Common myeloid progenitor, CD34-positive (primary cell): ENCODE measurements around the gene WSB2.

Experiments
- CTCF ChIA-PET: fragments of 350-600 bp; sonication (Branson Sonifier 250); formaldehyde crosslinking; loops from one replicate; lab custom pipeline; 2021; ENCODE audit warnings: antibody characterized with exemption; lab: Charles Lee
- POLR2A ChIA-PET: fragments of 350-600 bp; sonication (Branson Sonifier 250); formaldehyde crosslinking; loops from one replicate; lab custom pipeline; 2021; ENCODE audit warnings: antibody characterized with exemption; lab: Charles Lee
- DNase-seq, 3 donors: peaks; one replicate each; pipeline versions ENCODE4 v3.0.0 to v3.0.0-alpha.2; 2013
- H3K27ac ChIP-seq, 2 experiments: 1 replicate in 1 of 2; 2 replicates in 1 of 2; pipeline ENCODE4 v1.7.0; 2013; ENCODE audit warnings: inconsistent platforms in 2 of 2, low read length in 2 of 2, mild to moderate bottlenecking in 2 of 2, low read depth in 1 of 2, moderate library complexity in 1 of 2; ENCODE audit not compliant: severe bottlenecking in 2 of 2, insufficient read depth in 1 of 2, poor library complexity in 1 of 2
- H3K27me3 ChIP-seq, 5 experiments: replicated peaks in 2 of 5; 1 replicate in 3 of 5; 2 replicates in 2 of 5; pipeline versions ENCODE4 v1.6.1 to v1.7.0; 2013; ENCODE audit warnings: low read length in 4 of 5, mild to moderate bottlenecking in 2 of 5, moderate library complexity in 2 of 5, inconsistent platforms in 1 of 5; ENCODE audit not compliant: insufficient read depth in 5 of 5, control insufficient read depth in 4 of 5
- H3K36me3 ChIP-seq, 4 experiments: 1 replicate in 2 of 4; 2 replicates in 2 of 4; pipeline versions ENCODE4 v1.6.1 to v1.7.0; 2013; ENCODE audit warnings: low read length in 3 of 4, control low read depth in 1 of 4, mild to moderate bottlenecking in 1 of 4; ENCODE audit not compliant: control insufficient read depth in 4 of 4, insufficient read depth in 4 of 4
- H3K4me1 ChIP-seq, 4 experiments: 1 replicate in 3 of 4; 2 replicates in 1 of 4; pipeline versions ENCODE4 v1.6.1 to v1.7.1; 2013; ENCODE audit warnings: low read length in 3 of 4, mild to moderate bottlenecking in 3 of 4, control low read depth in 1 of 4, inconsistent platforms in 1 of 4, moderate library complexity in 1 of 4; ENCODE audit not compliant: control insufficient read depth in 4 of 4, insufficient read depth in 4 of 4; ENCODE audit errors: control extremely low read depth in 1 of 4
- H3K4me3 ChIP-seq, 7 experiments: 1 replicate in 4 of 7; 2 replicates in 3 of 7; pipeline versions ENCODE4 v1.5.1 to v1.7.0; 2013; ENCODE audit warnings: mild to moderate bottlenecking in 7 of 7, low read length in 6 of 7, moderate library complexity in 6 of 7, inconsistent platforms in 2 of 7, low read depth in 2 of 7, control low read depth in 1 of 7; ENCODE audit not compliant: insufficient read depth in 4 of 7, control insufficient read depth in 1 of 7; ENCODE audit errors: extremely low read depth in 1 of 7
- H3K9me3 ChIP-seq, 5 experiments: 1 replicate in 4 of 5; 2 replicates in 1 of 5; pipeline versions ENCODE4 v1.6.1 to v1.7.1; 2013; ENCODE audit warnings: low read length in 4 of 5, mild to moderate bottlenecking in 2 of 5, inconsistent platforms in 1 of 5, low read depth in 1 of 5, moderate library complexity in 1 of 5; ENCODE audit not compliant: control insufficient read depth in 4 of 5, insufficient read depth in 2 of 5; ENCODE audit errors: control extremely low read depth in 1 of 5
- WGBS: methylation state at CpG from one replicate; pipeline ENCODE4 v1.1.5; 2013; ENCODE audit not compliant: insufficient coverage; 5-methylcytosine and 5-hydroxymethylcytosine counted together

The WSB2 gene

DNA sequence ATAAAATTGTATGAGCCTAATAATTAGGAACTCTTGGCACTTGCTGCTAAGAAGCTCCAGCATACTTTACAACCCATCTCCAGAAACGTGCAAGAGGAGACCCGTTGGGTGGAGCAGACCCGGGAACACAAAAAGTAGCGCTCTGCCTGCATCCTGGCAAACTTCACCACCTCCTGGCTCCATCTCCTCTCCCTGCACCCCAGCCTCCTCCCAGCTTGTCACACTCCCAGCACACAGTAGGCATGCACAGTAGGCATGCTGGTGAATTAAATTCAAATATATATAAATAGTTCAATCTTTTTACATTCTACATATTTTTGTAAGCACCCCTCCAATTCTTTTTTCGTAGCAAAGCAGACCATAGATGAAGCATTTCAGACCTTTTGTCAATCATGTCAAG, 41.6 kb upstream of the WSB2 start:
- 30% methylated on average over 2 of the region's 5 CpGs for WGBS
- Histone ChIP-seq H3K27me3 (no peaks in the 10 kb centered on the region), H3K4me3 (peak overlapping the region in 6 of 7 experiments; percentile 76 to 90 (median 83)), H3K4me1 (peaks cover 0 to 17% (median 12%) of the 10 kb centered on the region in 4 experiments), H3K9me3 (no peaks in the 10 kb centered on the region), H3K27ac (peak overlapping the region in 1 of 2 experiments; percentile 25), H3K36me3 (no peaks in the 10 kb centered on the region)
- POLR2A ChIA-PET, result no interaction called here
- no peak for DNase-seq
- CTCF ChIA-PET, result interaction anchor here (0.6 to 1.3 kb wide), 3 partner anchors 20 to 1258 kb away, joined by 3 read pairs; no protein-coding TSS in a partner anchor

DNA sequence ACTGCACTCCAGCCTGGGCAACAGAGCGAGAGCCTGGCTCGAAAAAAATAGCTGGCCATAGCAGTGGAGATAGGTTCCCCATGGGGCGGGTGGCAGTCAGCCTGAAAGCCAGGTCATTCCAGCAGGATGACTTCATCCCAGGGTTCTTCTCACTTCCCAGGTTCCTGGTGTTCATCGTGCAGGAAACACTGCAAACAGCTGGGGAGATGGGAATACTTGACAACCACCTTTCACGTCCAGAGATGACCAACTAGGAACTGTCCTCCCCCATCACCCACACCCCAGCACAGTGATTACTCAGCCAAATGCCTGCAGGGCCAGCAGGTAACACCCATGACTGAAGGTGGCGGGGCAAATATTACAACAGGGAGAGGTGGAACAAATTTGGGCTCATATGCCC, 41.1 kb upstream of the WSB2 start:
- POLR2A ChIA-PET, result no interaction called here
- Histone ChIP-seq H3K27ac (no peak overlapping the region), H3K4me3 (peak overlapping the region in 1 of 7 experiments; percentile 82), H3K27me3 (no peaks in the 10 kb centered on the region), H3K4me1 (peaks cover 0 to 17% (median 12%) of the 10 kb centered on the region in 4 experiments), H3K36me3 (no peaks in the 10 kb centered on the region), H3K9me3 (no peaks in the 10 kb centered on the region)
- 98% methylated on average over 5 of the region's 6 CpGs for WGBS
- DNase-seq, result no peak
- CTCF ChIA-PET, result interaction anchor here (1.1 to 1.2 kb wide), 2 partner anchors 21 to 37 kb away, joined by 3 read pairs; no protein-coding TSS in a partner anchor

DNA sequence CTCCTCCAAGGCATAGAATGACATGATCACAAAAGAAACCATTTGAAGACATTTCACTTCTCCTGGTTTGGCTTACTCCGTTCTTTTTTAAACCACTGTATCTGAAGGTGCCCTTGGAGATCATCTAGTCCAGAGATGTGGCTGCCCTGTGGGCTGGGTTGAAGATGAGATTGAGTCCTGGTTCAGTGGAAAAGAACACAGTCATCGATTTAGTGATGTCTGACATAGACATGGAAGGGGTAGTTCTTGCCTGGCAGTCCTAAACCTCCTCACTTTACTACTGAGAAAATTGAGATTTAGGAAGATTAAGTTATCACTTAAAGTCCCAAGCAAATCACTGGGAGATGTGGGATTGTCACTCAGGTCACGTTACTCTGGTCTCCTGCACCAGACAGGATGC, 40.1 kb upstream of the WSB2 start:
- H3K27me3 ChIP-seq, result no peaks in the 10 kb centered on the region
- no peaks in the 10 kb centered on the region for H3K9me3 ChIP-seq
- no peaks in the 10 kb centered on the region for H3K36me3 ChIP-seq
- ChIA-PET CTCF (interaction anchor here (1.1 kb wide), 1 partner anchor 36 kb away, joined by 3 read pairs; no protein-coding TSS in a partner anchor), POLR2A (no interaction called here)
- no peak overlapping the region for H3K4me3 ChIP-seq
- WGBS, result 100% methylated on average over 1 of the region's 3 CpGs
- peaks cover 0 to 17% (median 12%) of the 10 kb centered on the region in 4 experiments for H3K4me1 ChIP-seq
- no peak overlapping the region for H3K27ac ChIP-seq
- no peak for DNase-seq

DNA sequence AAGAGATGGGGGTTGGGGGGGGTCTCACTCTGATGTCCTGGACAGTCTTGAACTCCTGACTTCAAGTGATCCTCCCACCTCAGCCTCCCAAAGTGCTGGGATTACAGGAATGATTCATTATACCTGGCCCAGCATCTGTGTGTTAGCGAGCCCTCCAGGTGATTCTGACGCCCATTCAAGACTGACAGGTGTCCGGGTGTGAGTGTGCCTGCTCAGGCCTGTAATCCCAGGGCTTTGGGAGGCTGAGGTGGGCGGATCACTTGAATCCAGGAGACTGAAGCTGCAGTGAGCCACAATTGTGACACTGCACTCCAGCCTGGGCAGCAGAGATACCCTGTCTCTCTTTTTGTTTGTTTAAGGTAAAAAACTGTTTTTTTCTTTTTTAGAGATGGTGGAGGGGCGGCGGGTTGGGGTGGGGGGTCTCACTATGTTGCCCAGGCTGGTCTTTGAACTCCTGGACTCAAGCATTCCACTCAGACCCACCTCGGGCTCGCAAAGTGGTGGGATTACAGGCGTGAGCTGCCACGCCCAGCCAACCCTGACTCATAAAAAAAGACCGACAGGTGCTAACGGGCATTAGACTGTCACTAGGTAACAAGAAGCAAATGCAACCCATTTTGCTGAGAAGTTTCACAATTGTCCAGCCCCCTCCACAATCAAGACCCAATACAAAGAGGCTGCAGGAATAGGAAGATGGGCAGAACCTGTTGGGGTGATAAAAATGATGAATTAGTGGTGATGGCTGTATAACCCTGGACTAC, 38.1 kb upstream of the WSB2 start:
- WGBS, result 97% methylated on average over 9 of the region's 12 CpGs
- Histone ChIP-seq H3K36me3 (peaks cover 0 to 5% (median 2%) of the 10 kb centered on the region in 4 experiments), H3K9me3 (no peaks in the 10 kb centered on the region), H3K4me1 (peaks cover 0 to 17% (median 8%) of the 10 kb centered on the region in 4 experiments), H3K4me3 (no peak overlapping the region), H3K27me3 (no peaks in the 10 kb centered on the region), H3K27ac (no peak overlapping the region)
- CTCF ChIA-PET, result no interaction called here
- POLR2A ChIA-PET, result no interaction called here
- no peak for DNase-seq

DNA sequence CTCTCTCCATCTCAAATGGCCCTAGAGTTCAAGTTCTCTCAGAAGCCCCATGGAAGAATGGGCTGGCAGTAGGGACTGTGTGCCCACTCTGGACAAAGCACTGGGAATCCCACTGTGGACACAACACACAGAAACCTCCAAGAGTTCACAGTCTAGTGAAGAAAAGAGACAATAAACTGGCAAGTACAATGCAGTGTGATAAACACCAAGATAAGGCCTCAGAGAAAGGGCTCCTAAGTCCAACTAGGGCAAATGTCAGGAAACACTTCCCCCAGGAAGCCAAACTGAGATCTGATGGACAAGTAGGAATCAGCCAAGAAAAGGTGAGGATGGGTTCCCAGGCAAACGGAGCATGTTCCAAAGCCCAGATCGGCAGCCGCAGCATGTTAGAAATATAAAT, 37.4 kb upstream of the WSB2 start:
- CTCF ChIA-PET, result no interaction called here
- Histone ChIP-seq H3K27ac (no peak overlapping the region), H3K4me3 (no peak overlapping the region), H3K9me3 (no peaks in the 10 kb centered on the region), H3K27me3 (no peaks in the 10 kb centered on the region), H3K4me1 (peaks cover 0 to 15% (median 7%) of the 10 kb centered on the region in 4 experiments), H3K36me3 (peaks cover 0 to 5% (median 3%) of the 10 kb centered on the region in 4 experiments)
- no peak for DNase-seq
- POLR2A ChIA-PET, result no interaction called here
- WGBS, result no CpG with 5 or more reads among the region's 3 CpGs

DNA sequence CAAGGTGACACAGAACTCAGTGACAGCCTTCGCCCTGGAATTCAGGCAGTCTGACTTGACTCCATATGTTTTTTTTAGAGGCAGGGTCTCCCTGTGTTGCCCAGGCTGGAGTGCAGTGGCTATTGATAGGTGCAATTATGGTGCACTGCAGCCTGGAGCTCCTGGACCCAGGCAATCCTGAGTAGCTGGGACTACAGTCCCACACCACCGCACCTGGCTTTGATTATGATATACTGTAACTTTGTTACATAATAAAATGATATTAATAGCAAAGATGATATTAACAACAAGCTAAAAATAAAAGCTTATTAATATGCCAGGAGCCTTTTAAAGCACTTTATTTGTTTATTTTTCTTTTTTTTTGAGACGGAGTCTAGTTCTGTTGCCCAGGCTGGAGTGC, 33.1 kb upstream of the WSB2 start:
- CTCF ChIA-PET, result interaction anchor here (1.0 to 1.2 kb wide), 2 partner anchors 10 to 29 kb away, joined by 3 to 4 read pairs; no protein-coding TSS in a partner anchor
- no peak overlapping the region for H3K4me3 ChIP-seq
- no peaks in the 10 kb centered on the region for H3K27me3 ChIP-seq
- H3K9me3 ChIP-seq, result no peaks in the 10 kb centered on the region
- H3K36me3 ChIP-seq, result peaks cover 0 to 9% (median 8%) of the 10 kb centered on the region in 4 experiments
- no peak for DNase-seq
- no peak overlapping the region for H3K27ac ChIP-seq
- 100% methylated on average over 2 of the region's 3 CpGs for WGBS
- POLR2A ChIA-PET, result interaction anchor here (0.6 kb wide), 1 partner anchor 180 kb away, joined by 6 read pairs; no protein-coding TSS in a partner anchor
- H3K4me1 ChIP-seq, result no peaks in the 10 kb centered on the region

DNA sequence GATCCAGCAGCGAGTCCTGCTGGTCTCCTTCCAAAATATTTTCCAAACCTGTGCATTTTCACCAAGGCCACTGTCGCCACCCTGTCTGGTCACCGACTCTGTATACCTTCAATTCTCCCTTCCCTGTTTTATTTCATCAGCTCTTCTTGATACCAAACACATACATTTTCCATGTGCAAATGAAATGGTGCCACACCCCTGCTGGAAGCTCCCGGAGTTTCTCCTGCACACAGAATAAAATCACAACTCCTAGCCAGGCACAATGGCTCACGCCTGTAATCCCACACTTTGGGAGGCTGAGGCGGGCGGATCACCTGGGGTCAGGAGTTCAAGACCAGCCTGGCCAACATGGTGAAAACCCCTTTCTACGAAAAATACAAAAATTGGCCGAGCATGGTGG, 28.8 kb upstream of the WSB2 start:
- CTCF ChIA-PET, result no interaction called here
- Histone ChIP-seq H3K4me1 (no peaks in the 10 kb centered on the region), H3K4me3 (no peak overlapping the region), H3K9me3 (no peaks in the 10 kb centered on the region), H3K27me3 (no peaks in the 10 kb centered on the region), H3K36me3 (peaks cover 0 to 13% (median 6%) of the 10 kb centered on the region in 4 experiments), H3K27ac (no peak overlapping the region)
- POLR2A ChIA-PET, result no interaction called here
- no peak for DNase-seq
- 96% methylated on average over 7 of the region's 9 CpGs for WGBS
